ENCODE results near the gene ANGPTL4.
"Not testable (repeated sequence)": the region's sequence is repeated elsewhere in the genome, so short reads cannot be mapped to it uniquely, and the experiment has no call there.

Gene ANGPTL4, protein sequence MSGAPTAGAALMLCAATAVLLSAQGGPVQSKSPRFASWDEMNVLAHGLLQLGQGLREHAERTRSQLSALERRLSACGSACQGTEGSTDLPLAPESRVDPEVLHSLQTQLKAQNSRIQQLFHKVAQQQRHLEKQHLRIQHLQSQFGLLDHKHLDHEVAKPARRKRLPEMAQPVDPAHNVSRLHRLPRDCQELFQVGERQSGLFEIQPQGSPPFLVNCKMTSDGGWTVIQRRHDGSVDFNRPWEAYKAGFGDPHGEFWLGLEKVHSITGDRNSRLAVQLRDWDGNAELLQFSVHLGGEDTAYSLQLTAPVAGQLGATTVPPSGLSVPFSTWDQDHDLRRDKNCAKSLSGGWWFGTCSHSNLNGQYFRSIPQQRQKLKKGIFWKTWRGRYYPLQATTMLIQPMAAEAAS

DNA sequence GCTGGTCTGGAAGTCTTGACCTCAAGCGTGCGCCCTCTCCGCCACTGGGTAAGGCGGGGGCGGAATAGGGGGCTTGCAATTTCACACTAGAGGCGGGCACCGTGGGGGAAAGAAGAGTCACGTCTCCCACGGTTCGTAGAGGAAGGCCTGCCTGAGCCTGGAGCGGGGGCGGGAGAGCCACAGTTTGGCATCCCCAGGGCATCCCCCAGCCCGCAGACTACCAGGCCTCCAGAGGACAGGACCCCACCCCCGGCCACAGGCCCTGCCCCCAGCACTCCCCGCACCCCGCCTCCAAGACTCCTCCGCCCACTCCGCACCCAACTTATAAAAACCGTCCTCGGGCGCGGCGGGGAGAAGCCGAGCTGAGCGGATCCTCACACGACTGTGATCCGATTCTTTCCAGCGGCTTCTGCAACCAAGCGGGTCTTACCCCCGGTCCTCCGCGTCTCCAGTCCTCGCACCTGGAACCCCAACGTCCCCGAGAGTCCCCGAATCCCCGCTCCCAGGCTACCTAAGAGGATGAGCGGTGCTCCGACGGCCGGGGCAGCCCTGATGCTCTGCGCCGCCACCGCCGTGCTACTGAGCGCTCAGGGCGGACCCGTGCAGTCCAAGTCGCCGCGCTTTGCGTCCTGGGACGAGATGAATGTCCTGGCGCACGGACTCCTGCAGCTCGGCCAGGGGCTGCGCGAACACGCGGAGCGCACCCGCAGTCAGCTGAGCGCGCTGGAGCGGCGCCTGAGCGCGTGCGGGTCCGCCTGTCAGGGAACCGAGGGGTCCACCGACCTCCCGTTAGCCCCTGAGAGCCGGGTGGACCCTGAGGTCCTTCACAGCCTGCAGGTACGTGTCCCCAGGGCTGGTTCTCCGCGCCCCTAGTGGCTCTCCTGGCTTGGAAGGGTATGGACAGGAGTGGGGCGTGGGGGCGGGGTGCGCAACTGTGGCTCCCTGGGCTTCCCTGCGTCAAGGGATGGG lies at the start of gene ANGPTL4:
TSS of gene ANGPTL4 (plus strand) at position 353 of the 969 bp plus-strand sequence. CDS start at position 520, 167 bp downstream.
- peak; percentile 89 for DNase-seq

DNA sequence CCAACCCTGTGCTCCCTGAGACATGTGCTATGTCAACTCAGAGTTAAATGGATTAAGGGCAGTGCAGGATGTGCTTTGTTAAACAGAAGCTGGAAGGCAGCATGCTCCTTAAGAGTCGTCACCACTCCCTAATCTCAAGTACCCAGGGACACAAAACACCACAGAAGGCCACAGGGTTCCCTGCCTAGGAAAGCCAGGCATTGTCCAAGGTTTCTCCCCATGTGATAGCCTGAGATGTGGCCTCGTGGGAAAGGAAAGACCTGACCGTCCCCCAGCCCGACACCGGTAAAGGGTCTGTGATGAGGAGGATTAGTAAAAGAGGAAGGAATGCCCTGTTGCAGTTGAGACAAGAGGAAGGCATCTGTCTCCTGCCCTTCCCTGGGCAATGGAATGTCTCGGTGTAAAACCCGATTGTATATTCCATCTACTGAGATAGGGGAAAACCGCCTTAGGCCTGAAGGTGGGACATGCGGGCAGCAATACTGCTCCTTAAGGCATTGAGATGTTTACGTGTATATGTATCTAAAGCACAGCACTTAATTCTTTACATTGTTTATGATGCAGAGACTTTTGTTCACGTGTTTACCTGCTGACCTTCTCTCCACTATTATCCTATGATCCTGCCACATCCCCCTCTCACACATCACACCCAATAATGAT lies 48.8 kb upstream of the ANGPTL4 start:
- DNase-seq: not testable (repeated sequence)

DNA sequence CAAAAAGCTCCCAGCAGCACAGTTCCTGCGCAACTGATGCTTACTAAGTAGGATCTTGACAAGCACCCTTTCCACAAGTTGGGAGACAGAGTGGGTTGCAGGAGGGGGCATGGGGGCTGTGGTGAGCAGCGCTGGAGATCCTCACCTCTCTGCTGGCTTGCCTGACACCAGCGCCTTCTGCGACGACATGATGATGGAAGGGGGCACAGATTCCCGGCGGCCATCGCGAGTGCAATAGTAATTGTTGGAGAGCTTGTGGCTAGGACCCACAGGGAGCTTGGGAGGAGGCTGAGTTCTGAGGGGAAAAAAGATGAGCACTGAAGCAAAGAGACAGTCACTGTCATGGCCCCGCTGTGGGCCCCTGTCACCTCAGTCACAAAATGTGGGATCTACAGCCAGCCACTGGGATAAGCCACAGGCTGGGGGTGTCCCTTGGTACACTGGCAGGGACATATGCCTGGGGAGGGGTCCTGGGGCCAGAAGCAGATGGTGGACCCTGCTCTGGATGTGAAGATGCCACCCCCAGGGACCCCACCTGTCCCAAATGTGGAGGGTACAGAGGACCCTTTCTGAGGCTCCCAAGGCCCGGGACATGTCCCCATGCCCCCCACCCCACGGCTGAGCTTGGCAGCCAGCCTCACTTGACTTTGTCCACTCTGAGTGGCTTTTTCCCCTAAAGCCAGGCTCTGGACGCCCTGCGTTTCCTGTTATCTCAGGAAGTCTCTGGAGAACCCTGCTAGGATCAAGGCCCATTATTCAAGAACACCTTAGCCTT lies 47.4 kb upstream of the ANGPTL4 start:
- no peak for DNase-seq

DNA sequence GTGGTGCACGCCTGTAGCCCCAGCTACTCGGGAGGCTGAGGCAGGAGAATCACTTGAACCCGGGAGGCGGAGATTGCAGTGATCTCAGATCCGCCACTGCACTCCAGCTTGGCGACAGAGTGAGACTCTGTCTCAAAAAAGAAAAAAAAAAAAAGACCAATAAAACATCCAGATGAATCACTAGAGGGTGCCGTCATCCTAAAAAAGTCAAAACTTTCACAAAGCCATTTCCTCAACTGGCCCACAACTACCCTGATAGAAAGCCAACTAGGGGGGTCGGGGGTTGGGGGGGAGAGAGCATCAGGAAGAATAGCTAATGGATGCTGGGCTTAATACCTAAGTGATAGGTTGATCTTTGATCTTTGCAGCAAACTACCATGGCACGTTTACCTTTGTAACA lies 45.1 kb upstream of the ANGPTL4 start:
- DNase-seq: not testable (repeated sequence)

DNA sequence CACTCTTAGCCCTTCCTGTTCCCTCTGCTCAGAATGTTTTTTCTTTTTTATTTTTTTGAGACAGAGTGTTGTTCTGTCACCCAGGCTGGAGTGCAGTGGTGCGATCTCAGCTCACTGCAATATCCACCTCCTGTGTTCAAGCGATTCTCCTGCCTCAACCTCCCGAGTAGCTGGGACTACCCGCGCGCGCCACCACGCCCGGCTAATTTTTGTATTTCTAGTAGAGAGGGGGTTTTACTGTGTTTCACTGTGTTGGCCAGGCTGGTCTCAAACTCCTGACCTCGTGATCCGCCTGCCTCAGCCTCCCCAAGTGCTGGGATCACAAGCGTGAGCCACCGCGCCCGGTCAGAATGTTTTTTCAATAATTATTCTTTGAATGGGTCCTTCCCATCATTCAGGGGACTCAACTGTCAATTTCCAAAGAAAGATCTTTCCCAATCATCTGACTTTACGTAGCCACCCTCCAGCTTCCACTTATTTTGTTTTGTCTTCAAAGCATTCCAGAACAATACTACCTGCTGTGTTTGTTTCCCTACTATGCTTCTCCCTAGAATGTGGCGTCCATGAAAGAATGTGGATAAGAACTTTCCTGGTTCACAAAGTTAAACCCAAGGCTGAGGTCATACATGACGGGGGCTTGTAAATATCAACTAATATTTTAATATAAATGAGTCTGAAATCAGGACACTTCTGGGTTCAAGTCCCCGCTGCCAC lies 44.0 kb upstream of the ANGPTL4 start:
- DNase-seq: no peak

DNA sequence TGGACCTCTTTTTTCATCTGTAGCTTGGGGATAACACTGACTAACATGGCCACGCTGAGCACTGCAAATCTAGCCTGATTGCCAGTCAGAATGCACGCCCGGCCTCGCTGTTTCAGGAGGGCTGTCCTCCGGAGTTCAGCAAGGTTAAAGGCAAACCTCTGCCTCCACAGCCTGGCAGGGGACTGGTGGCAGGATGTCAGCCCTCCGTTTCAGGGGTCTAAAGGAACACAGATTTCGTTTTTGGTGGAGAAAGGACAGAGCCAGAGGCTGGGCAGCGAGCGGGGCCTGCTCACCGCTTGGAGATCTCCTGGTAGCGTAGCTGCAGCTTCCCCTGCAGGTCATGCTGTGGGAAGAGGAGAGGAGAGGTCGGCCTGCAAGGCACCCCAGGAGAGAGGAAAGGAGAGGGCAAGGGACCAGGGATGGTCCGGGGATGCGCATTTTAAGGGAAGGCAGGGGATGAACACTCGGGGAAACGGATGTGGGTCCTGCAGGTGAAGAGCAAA lies 43.3 kb upstream of the ANGPTL4 start:
- no peak for DNase-seq

DNA sequence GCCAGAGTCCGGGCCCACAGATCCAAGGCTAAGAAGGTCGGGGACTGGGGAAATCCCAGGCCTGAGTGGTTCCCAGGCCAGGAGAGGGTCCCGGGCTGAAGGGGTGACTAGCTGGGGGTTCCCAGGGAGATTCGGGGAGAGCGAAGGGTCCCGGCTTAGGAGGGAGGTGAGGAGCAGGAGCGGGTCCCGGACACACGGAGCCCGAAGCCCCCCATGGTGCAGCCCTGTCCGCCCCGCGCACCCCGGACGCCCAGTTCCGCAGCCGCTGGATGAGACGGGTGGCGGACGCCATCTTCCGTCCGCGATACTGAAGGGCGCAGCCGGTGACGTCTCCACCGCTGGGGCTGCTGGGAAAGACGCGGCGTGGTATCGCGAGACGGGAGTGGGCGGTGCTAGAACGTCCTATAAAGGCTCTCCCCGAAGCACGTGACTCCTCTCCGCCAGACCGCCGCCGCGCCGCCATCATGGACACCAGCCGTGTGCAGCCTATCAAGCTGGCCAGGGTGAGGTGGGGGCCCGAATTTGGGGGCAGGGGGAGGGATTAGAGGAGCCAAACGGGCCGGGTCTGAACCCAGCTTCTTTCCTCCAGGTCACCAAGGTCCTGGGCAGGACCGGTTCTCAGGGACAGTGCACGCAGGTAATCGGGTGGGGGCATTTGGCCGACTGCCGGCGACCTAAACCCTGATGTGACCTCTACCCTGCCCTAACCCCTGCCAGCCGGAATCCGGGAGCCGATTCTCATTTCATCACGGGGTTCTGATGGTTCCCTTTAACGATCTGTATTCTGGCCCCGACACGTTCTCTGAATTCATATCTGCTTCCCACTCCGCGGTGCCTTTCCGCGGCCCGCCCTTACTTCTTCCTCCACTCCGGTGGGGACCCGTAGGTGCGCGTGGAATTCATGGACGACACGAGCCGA lies 42.6 kb upstream of the ANGPTL4 start, which contains the start of the genes NDUFA7 and RPS28:
TSS of gene NDUFA7 (minus strand) at position 309 of the 919 bp plus-strand sequence. CDS start at position 292, 17 bp downstream.
TSS of gene RPS28 (plus strand) at position 430 of the 919 bp plus-strand sequence. CDS start at position 465, 35 bp downstream.
- peak; percentile 96 for DNase-seq

DNA sequence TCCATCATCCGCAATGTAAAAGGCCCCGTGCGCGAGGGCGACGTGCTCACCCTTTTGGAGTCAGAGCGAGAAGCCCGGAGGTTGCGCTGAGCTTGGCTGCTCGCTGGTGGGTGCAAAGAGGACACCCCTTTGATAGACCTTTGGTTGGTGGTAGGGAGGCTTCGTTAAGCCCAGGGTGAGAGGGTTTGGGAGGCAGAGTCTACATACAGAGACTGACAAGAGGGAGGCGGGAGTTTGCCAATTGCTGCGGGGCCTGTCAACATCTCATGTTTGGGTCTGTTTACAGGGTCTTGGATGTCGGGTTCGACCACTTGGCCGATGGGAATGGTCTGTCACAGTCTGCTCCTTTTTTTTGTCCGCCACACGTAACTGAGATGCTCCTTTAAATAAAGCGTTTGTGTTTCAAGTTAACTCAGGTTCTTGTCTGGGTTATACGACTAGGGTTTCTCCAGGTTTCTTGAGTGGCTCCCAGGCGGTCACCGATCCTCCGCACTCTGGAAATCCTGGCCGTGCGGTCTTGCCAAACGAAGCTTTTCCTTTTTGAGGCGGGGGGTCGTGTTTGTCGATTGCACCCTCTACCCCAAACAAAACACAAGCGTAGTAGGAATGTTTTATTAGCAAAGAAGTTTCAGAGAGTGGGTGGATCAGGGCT lies 41.8 kb upstream of the ANGPTL4 start:
- no peak for DNase-seq

DNA sequence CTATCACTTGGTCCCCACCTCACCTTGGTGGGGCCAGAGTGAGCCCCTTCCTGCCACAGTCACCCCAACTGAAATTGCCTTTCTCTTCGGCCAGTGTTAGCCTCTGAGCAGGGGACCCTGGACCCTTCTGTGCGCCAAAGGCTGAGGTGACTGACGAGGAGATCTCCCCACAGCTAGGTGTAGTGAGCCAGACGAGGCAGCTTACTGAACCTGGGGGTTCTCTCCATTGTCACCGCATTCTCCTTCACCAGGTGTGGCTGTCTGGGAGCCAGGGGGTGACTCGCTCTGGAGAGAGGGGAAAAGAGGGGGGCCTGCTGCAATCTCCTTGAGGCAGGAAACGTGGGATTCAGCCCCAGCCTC lies 41.3 kb upstream of the ANGPTL4 start:
- no peak for DNase-seq

DNA sequence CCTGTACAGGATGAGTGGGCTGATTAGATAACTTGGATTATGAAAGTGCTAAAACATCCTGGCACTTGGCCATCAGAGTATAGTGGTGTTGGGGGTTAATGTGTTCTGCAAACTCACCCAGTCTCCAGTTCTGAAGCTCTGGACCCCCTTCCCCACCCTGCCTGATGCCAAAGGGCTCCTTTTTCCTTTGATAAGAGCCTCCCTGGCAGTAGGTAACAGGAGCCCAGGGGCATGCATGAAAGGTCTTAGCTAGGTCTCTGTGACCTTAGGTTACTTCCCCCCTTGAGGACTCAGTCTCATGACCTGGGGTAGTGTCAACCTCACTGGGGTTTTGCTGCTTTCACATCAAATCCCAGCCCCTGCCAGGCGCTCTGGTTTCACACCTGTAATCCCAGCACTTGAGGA lies 40.2 kb upstream of the ANGPTL4 start:
- no peak for DNase-seq

DNA sequence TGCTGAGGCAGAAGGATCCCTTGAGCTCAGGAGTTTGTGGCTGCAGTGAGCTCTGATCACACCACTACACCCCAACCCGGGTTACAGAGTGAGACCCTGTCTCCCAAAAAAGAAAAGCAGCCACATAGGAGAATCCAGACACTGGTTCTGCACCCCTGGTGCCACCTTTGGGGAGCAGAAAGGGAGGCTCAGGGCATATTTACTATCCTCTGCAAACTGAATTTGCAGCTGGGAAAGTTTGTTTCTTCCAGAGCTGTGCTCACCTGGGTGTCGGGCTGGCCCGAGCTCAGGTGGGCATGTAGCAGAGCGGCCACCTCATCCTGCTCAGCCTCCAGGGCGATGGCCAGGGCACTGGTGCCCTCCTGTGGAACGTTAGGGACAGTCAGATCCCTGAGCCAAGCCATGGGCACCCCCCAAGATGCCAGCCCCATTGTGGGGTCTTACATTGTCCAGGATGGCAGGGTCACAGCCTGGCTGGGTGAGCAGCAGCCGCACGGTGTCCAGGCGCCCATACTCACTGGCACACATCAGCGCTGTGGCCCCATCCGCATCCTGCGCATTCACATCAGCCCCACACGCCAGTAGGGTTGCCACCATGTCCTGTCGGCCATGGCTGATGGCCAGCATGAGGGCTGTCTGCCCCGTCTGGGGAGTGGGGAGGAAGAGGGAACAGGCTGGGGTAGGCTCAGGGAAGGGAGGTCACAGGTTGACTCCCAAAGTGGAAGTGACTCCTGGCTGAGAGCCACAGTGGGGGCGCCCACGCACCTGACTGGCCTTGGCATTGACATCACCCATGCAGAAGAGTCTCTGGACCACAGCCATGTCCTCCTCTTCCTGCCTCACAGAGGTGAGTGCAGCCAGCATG lies 39.5 kb upstream of the ANGPTL4 start:
- DNase-seq: no peak

DNA sequence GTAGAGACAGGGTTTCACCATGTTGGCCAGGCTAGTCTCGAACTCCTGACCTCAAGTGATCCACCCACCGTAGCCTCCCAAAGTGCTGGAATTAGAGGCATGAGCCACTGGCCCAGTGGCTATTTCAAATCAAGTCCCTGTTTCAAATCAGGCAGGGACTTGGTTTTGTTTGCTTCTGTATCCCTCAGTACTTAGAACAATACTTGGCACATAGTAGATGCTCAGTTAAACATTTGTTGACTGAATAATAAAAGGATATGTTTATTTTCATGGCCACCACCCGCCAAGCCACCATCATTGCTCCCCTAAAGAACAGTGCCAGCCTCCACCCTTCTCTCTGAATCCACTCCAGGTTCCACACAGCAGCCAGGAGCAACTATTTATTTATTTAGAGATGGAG lies 38.5 kb upstream of the ANGPTL4 start:
- no peak for DNase-seq

DNA sequence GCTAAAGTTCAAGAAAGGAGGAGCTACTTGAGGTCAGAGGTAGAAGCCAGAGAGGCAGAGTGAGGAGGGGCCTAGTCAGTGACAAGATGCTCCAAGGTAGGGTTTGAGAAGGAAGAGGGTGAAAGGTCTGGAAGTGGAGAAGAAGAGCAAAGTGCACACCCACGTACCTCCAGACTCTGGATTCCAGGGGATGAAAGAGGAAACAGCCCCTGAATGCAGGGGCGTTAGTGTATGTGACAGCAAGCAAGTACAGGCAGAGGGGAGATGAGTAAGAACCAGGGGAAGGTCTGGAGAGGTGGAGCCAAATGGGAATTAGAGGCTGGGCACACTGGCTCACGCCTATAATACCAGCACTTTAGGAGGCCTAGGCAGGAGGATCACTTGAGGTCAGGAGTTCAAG lies 34.0 kb upstream of the ANGPTL4 start:
- no peak for DNase-seq

DNA sequence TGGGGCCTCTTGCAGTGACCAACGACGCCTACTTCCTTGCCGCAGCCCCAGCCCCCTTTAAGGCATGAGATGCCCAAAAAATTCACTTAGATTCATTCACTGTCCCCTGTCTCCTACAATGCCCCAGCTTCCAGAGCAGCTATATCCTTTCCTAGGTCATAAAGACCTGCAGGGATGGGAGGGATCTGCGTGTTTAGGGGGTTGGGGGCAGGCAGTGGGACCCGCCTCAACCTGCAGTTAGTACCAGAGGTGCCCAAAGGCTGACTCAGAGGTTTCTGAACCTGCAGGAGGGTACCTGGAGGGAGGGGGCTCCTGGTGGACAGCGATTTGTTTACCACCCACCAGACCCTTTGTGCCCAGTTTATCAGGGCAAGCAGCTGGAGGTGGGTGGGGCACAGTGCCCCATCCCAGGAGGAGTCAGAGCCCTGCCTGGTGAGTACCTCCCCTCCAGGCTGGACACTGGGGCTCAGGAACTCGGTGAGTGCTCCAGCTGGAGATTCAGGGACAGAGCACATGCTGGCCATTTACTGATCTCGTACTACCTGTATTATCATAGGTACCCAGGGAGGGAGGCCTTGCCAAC lies 32.6 kb upstream of the ANGPTL4 start:
- DNase-seq: no peak

DNA sequence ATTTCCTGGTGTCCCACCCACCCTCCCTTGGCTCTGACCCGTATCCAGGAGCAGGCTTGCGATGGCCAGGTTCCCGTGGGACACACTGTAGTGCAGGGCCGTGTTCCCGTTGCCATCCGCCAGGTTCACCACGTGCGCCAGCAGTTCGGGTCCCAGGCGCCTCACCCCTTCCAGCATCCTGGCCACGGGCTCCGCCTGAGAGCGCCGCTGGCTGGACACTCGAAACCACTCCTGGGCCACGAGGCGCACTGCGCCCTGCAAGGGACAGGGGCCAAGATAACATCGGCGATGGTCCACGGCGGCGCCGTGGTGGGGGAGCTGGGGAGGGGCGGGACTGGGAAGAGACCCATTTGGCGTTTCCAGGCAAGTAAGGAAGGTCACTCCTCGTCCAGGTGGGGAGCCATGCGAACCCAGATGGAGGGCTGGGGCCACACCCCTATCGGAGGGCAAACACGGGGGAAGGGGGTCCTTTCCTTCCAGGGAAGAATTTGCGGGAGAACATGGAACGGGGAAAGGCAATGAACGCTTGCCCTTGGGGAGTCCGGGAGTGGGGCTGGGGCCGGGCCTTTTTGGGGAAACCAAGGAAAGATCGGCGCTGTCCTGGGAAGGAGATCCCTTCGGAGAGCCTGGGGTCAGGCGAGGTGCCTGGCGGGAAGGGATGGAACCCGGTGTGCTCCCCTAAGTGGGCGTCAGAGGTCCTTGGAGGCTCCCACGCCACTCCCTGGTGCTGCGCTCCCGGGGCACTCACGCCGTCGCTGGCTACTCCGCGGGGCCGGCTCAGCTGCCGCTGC lies 30.8 kb upstream of the ANGPTL4 start:
- no peak for DNase-seq

DNA sequence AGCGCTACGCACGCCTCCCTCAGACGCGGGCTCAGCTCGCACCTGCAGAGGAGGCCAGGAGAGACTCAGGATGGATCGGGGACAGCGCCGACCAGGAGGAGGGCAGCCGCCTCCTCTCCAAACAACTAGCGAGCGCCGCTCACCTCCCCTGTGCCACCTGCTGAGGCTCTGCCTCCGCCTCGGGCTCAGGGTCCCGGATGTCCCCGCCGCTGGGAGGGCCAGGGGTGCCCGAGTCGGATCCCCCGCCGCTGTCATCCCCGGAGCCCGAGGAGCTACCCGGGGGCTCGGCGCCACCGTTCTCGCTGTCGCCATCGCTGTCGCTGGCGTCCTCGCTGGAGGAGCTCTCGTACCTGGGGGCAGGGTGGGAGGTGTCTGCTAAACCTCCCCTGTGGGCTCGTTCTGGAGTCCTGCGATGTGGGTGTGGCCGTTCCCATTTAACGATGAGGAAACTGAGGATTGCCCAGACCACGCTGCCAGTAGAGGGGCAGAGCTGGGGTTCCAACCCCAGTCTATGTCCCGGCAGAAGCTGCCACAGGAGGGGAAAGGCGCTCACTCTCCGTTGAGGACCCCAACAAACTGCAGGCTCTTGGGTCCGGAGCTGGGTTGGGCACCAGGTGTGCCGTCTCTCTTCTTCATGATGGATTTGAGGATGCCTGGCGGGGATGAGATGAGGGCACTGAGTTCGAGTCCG lies 30.0 kb upstream of the ANGPTL4 start:
- DNase-seq: peak; percentile 58
